Measurements from ENCODE around the gene CUL5. TPM values are rescaled to one million over a fixed set of nuclear protein-coding genes. Genes with fewer than 3 reads are reported as not detected.

Gene CUL5
- polyA plus RNA-seq, 1 donor (not counting 4 experiments of a cell fraction or from before 2014, with no cell fraction given), result 15.1 TPM

- no peak overlapping the region for H2AFZ ChIP-seq (ENCODE audit: control insufficient read depth, low read length)
- H3K4me2 ChIP-seq (ENCODE audit: control insufficient read depth, extremely low read depth, insufficient read depth, low read depth, low read length), result no peak overlapping the region
- no peak for TF ChIP-seq EZH2 (IDR thresholded peaks at IDR 0.05; ENCODE audit: low read length)
- no peak for TF ChIP-seq CTCF (optimal IDR thresholded peaks at IDR 0.05 in 1 of 3, IDR thresholded peaks at IDR 0.05 in 1 of 3, conservative IDR thresholded peaks at IDR 0.05 in 1 of 3; ENCODE audit: extremely low read depth in 1 of 3, insufficient read depth in 2 of 3, low read length in 3 of 3)
- H3K4me3 ChIP-seq (ENCODE audit: control insufficient read depth in 2 of 3, extremely low read depth in 1 of 3, insufficient read depth in 2 of 3, low read depth in 1 of 3, low read length in 3 of 3), result no peak overlapping the region
- no peaks in the 10 kb centered on the region for H3K27me3 ChIP-seq (ENCODE audit: control insufficient read depth, extremely low read depth, insufficient read depth, low read length)
- H3K4me1 ChIP-seq (ENCODE audit: control insufficient read depth, extremely low read depth, insufficient read depth, low read length), result no peaks in the 10 kb centered on the region
- no peak overlapping the region for H3K9ac ChIP-seq (ENCODE audit: control insufficient read depth, extremely low read depth, insufficient read depth, low read length)
- no peak for DNase-seq (ENCODE audit: low read depth, low spot score)
- H3K27ac ChIP-seq (ENCODE audit: control insufficient read depth, insufficient read depth, low read length), result no peak overlapping the region
- dilution Hi-C loops (cut with MboI; ENCODE audit: extremely low pct_ligation_motif_present, low sequenced_read_pairs), result no loop called here
- no peaks in the 10 kb centered on the region for H4K20me1 ChIP-seq (ENCODE audit: control insufficient read depth, extremely low read depth, insufficient read depth, low read length)
- no peaks in the 10 kb centered on the region for H3K79me2 ChIP-seq (ENCODE audit: control insufficient read depth, insufficient read depth, low read length)
- no peak for FAIRE-seq
- no peaks in the 10 kb centered on the region for H3K9me1 ChIP-seq (ENCODE audit: control insufficient read depth, extremely low read depth, insufficient read depth, low read length)
- H3K9me3 ChIP-seq (ENCODE audit: control insufficient read depth, low read depth, low read length), result no peaks in the 10 kb centered on the region
- H3K36me3 ChIP-seq (ENCODE audit: control insufficient read depth in 2 of 2, extremely low read depth in 1 of 2, insufficient read depth in 2 of 2, low read length in 2 of 2), result no peaks in the 10 kb centered on the region
These were observed 20.1 kb upstream of the CUL5 start for GRCh38 chr11:107988397-107989158.

GRCh38 chr11:107991868-107992414 lies 16.8 kb upstream of the CUL5 start:
- H3K36me3 ChIP-seq (ENCODE audit: control insufficient read depth in 2 of 2, extremely low read depth in 1 of 2, insufficient read depth in 2 of 2, low read length in 2 of 2), result no peaks in the 10 kb centered on the region
- no peak overlapping the region for H3K9ac ChIP-seq (ENCODE audit: control insufficient read depth, extremely low read depth, insufficient read depth, low read length)
- H3K9me3 ChIP-seq (ENCODE audit: control insufficient read depth, low read depth, low read length), result no peaks in the 10 kb centered on the region
- no peak overlapping the region for H3K4me2 ChIP-seq (ENCODE audit: control insufficient read depth, extremely low read depth, insufficient read depth, low read depth, low read length)
- DNase-seq (ENCODE audit: low read depth, low spot score) (no peak), FAIRE-seq (no peak)
- no peak overlapping the region for H3K27ac ChIP-seq (ENCODE audit: control insufficient read depth, insufficient read depth, low read length)
- no peak overlapping the region for H3K4me3 ChIP-seq (ENCODE audit: control insufficient read depth in 2 of 3, extremely low read depth in 1 of 3, insufficient read depth in 2 of 3, low read depth in 1 of 3, low read length in 3 of 3)
- H3K27me3 ChIP-seq (ENCODE audit: control insufficient read depth, extremely low read depth, insufficient read depth, low read length), result no peaks in the 10 kb centered on the region
- H4K20me1 ChIP-seq (ENCODE audit: control insufficient read depth, extremely low read depth, insufficient read depth, low read length), result no peaks in the 10 kb centered on the region
- dilution Hi-C loops (cut with MboI; ENCODE audit: extremely low pct_ligation_motif_present, low sequenced_read_pairs), result no loop called here
- no peak for TF ChIP-seq CTCF (optimal IDR thresholded peaks at IDR 0.05 in 1 of 3, IDR thresholded peaks at IDR 0.05 in 1 of 3, conservative IDR thresholded peaks at IDR 0.05 in 1 of 3; ENCODE audit: extremely low read depth in 1 of 3, insufficient read depth in 2 of 3, low read length in 3 of 3)
- no peak for TF ChIP-seq EZH2 (IDR thresholded peaks at IDR 0.05; ENCODE audit: low read length)
- no peaks in the 10 kb centered on the region for H3K9me1 ChIP-seq (ENCODE audit: control insufficient read depth, extremely low read depth, insufficient read depth, low read length)
- H3K79me2 ChIP-seq (ENCODE audit: control insufficient read depth, insufficient read depth, low read length), result no peaks in the 10 kb centered on the region
- H3K4me1 ChIP-seq (ENCODE audit: control insufficient read depth, extremely low read depth, insufficient read depth, low read length), result no peaks in the 10 kb centered on the region
- no peak overlapping the region for H2AFZ ChIP-seq (ENCODE audit: control insufficient read depth, low read length)
